Activated T-cell treated with anti-CD3 and anti-CD28 coated beads, Interleukin-2, amount 50 U/mL, for 48 hours (primary cell): ENCODE results near the gene CYP3A4.
"Not testable (repeated sequence)": the region's sequence is repeated elsewhere in the genome, so short reads cannot be mapped to it uniquely, and the experiment has no call there.

Experiments
- DNase-seq, 2 experiments: peaks; one replicate each; pipeline ENCODE4 v3.0.0-alpha.2; 2020

The CYP3A4 gene

DNA sequence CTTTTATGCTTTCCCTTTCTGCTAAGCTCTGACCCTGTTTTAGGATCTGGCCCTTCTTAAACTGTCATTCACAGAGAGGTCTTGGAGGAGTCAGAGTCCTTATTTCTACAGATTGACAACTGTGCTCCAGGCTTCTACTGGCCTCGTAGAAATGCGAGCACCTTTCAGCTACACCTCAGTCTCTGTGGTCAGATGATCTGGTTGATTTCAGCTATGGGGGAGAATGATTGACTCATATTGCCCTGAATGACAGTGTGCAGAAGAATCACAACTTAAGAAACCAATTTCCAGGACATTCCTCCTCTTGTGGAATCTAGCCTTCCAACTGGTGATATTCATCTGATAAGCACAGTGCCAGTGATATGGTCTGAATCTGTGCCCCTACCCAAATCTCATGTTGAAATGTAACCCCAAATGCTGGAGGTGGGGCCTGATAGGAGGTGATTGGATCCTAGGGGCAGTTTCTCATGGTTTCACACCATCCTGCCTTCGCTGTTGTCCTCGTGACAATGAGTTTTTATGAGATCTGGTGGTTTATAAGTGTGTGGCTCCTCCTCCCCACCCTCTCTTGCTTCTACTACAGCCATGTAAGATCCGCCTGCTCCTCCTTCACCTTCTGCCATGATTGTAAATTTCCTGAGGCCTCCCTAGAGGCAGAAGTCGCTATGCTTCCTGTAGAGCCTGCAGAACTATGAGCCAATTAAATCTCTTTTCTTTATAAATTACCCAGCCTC lies 35.0 kb downstream of the CYP3A4 start:
- DNase-seq: peak in 1 of 2 experiments; percentile 31

- DNase-seq: not testable (repeated sequence)
Observed at GRCh38 chr7:99746915-99747314, 37.1 kb downstream of the CYP3A4 start.

GRCh38 chr7:99745395-99745794 lies 38.6 kb downstream of the CYP3A4 start:
- DNase-seq: not testable (repeated sequence)

GRCh38 chr7:99742737-99743394 lies 41.1 kb downstream of the CYP3A4 start:
- DNase-seq: no peak

- DNase-seq: no peak
Observed at GRCh38 chr7:99741441-99741795, 42.6 kb downstream of the CYP3A4 start.

- no peak for DNase-seq
Observed at GRCh38 chr7:99740573-99741440, 43.2 kb downstream of the CYP3A4 start.

GRCh38 chr7:99739699-99740572 lies 44.0 kb downstream of the CYP3A4 start:
- DNase-seq: no peak

GRCh38 chr7:99737726-99738125 lies 46.3 kb downstream of the CYP3A4 start:
- DNase-seq: no peak

DNA sequence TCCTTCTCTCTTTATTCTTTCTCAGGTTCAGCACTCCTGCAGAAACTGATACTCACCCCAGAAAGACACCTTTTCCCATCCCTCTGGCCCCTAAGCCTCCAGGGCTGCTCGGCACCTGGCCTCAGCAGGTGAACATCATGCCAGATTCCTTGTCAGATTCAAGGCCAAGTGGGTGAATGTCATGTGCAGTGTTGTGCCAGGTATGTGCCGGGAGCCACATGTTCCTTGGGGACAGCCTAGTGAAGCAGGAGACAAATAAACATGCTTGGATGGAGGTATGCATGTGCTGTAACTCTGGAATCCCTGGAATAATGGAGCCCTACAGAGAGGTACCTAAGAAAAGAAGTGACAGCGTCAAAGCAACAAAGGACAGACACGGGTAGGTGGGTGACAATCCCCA lies 47.3 kb downstream of the CYP3A4 start:
- DNase-seq: not testable (repeated sequence)

DNA sequence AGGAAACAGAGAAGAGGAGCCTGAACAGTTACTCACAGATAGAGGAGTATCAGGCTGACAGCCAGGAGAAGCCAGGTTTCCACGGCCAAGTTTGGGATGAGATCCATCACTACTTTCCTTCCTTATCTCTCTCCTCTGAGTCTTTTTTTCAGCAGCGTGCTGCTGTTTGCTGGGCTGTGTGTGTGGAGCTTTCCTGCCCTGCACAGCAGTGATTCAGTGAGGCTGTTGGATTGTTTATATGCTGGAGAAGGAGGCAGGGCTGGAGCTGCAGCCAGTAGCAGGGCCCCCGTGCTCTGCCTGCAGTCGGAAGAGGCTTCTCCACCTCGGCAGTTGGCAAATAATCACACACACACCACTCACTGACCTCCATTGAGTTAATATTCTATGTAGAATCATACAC lies 49.0 kb downstream of the CYP3A4 start, which contains the start of gene CYP3A7:
Gene CYP3A7, minus strand, starts transcription at position 210 of the 400 bp plus-strand sequence. Its CDS starts 103 bp downstream, at position 107.
- no peak for DNase-seq

GRCh38 chr7:99733448-99733847 lies 50.5 kb downstream of the CYP3A4 start:
- DNase-seq: no peak

GRCh38 chr7:99733003-99733402 lies 51.0 kb downstream of the CYP3A4 start:
- no peak for DNase-seq

DNA sequence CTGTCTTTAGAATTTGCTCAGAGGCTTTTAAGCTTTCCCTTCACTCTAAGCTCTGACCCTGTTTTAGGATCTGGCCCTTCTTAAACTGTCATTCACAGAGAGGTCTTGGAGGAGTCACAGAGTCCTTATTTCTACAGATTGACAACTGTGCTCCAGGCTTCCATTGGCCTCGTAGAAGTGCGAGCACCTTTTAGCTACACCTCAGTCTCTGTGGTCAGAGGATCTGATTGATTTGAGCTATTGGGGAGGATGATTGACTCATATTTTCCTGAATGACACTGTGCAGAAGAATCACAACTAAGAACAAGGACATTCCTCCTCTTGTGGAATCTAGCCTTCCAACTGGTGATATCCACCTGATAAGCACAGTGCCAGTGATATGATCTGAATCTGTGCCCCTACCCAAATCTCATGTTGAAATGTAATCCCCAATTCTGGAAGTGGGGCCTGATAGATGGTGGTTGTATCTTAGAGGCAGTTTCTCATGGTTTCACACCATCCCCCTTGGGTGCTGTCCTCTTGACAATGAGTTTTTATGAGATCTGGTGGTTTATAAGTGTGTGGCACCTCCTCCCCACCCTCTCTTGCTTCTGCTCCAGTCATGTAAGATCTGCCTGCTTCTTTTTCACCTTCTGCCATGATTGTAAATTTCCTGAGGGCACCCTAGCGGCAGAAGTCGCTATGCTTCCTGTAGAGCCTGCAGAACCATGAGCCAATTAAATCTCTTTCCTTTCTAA lies 52.2 kb downstream of the CYP3A4 start:
- no peak for DNase-seq

DNA sequence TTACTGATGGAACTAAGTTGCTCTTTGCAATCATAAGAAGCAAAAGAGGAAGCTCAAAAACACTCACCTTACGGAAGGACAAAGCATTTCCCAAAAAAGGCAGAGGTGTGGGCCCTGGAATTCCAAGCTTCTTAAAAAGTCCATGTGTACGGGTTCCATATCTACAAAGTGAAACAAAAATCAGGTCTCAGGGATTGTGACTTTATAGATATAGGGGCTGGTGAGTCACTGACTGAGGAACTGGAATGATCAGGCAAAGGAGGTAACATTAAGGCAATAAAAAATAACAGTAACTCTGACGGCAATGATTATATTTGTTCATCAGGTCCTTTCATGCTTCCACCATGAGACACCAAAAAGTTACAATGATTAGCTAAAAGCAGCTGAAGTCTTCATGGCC lies 53.0 kb downstream of the CYP3A4 start:
- no peak for DNase-seq

- no peak for DNase-seq
Observed at GRCh38 chr7:99730238-99730810, 53.7 kb downstream of the CYP3A4 start.

DNA sequence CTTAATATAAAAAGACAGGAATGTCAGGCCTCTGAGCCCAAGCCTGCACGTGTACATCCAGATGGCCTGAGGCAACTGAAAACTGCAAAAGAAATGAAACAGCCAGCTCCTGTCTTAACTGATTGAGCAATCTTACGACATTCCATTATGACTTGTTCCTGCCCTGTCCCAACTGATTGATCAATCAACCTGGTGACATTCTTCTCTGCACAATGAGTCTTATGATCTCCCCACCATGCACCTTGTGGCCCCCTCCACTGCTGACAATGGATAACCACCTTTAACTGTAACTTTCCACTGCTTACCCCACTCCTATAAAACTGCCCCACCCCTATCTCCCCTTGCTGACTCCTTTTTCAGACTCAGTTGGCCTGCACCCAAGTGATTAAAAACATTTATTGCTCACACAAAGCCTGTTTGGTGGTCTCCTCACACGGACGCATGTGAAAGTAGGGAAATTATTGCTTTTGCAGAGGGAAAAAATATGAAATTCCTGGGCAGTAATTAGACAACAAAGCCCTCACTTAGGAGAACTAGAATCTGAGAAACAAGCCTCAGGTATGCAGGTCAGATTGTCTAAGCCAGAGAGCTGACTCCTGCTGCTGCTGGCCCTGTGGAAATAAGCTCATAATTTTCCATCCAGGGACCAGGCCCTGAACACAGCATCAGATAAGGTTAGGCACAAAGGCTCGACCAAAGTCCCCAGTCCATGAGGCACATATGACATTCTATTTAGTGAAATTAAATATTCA lies 54.3 kb downstream of the CYP3A4 start:
- DNase-seq: no peak

- no peak for DNase-seq
Observed at GRCh38 chr7:99728615-99729014, 55.4 kb downstream of the CYP3A4 start.

DNA sequence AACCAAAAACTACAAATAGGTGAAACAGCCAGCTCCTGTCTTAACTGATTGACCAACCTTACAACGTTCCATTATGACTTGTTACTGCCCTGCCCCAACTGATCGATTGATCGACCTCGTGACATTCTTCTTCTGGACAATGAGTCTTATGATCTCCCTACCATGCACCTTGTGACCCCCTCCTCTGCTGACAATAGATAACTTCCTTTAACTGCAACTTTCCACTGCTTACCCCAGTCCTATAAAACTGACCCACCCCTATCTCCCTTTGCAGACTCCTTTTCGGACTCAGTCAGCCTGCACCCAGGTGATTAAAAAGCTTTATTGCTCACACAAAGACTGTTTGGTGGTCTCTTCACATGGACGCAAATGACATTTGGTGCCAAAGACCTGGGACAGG lies 60.8 kb downstream of the CYP3A4 start:
- not testable (repeated sequence) for DNase-seq

DNA sequence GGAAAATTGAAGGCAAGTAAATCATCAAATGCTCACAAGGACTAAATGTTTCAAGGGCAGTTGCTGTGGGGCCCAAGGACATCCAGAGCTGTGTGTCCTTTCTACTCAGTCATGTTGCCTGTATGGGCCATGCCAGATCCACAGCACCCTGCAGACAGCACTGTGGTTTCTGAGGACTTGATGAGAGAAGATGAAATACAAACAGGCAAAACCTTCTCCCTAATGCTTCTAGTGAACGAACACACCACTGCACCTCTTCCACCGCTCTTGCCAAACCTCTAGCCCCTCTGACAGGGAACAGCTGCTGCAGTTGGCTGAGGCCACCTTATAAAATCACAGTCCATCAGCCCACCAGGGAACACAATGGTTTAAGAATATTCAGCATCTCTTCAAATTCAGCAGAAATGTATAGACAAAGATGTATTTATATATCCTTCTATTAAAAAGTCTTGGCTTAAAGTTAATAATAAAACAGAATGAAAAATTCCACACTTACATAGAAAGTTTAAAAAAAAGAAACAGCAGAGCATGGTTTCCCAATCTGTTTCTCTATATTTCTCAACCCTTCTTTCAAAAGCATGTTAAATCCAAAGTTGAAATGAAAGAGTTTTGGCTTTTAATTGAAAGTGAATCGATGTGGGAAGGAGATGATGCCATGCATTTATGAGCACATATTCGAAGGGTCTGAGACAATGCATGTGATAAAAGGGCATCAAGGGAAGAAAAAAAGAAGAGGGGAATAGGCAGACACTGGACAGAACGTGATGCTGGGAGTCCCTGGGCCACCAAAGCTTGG lies 63.0 kb downstream of the CYP3A4 start:
- DNase-seq: no peak
